ENCODE results near the gene FBXW7.

FBXW7 gene

DNA sequence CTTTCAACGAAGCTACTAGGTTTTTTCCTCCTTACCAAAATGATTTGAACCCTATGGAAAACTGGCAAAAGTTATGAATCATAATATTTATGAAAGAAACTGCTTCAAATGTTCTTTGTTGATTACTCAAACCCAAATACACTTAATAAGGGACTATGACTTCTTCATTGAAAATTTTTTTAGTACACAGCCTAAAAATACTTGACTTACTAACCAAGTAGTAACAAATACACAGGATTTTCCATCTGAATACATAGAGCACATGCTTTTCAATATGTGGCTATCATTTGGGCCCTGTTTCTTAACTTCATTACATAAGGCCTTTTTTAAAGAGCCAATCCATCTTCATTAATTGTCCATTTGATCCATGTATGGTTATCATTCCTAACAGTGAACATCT is 171.5 kb downstream of the FBXW7 start:
- no peak for DNase-seq

DNA sequence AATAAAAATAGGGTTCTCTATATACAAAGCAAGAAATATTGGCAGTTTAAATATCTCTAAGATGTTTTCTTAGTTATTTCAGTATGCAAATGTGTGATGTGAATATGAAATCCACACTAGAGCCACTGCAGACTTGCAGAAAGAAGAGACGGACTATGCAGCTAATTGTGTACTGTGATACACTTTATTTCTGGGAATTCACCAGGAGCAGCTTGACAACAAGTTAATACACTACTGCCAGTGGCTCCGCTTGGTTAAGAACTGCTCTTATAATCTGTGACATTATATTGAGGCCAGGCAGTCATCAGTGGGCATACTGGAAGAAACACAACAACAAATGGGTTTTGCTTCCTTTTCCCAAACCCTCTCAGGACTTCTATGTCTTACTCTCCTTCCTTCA is 172.0 kb downstream of the FBXW7 start:
- no peak for DNase-seq

DNA sequence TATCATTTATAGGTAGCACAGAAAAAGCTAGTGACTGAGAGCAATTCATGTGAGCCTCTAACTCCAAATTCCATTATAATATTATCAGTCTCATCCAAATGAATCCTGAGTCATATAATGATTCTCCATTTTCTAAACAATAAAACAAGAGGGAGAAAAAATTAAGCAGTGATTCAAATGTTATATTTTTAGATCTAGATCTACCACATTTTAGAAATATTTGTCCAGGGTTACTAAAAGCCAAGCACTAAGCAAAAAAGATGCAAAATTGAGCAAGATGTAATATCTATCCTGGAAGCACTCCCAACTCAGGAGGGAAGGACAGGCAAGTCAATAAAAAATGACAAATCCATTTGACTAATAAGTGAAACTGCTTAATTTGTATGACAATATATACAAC is 172.8 kb downstream of the FBXW7 start:
- peak; percentile 75 for DNase-seq

DNA sequence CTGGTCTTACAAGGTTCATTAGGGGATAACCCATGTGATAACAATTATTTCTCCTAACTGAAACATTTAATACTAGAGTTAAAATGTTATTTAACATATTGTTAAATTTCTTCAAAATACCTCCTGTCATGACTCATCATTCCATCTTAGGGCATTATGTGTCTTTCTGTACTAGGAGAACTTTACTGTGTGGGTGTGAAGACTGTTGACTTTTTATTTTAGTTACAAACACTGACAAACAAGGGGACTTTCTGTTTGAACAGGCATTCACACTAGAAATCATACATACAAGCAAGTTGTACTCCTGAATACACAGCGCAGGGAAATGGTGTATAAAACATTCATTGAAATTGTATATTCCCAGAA is 175.9 kb downstream of the FBXW7 start:
- peak; percentile 20 for DNase-seq

DNA sequence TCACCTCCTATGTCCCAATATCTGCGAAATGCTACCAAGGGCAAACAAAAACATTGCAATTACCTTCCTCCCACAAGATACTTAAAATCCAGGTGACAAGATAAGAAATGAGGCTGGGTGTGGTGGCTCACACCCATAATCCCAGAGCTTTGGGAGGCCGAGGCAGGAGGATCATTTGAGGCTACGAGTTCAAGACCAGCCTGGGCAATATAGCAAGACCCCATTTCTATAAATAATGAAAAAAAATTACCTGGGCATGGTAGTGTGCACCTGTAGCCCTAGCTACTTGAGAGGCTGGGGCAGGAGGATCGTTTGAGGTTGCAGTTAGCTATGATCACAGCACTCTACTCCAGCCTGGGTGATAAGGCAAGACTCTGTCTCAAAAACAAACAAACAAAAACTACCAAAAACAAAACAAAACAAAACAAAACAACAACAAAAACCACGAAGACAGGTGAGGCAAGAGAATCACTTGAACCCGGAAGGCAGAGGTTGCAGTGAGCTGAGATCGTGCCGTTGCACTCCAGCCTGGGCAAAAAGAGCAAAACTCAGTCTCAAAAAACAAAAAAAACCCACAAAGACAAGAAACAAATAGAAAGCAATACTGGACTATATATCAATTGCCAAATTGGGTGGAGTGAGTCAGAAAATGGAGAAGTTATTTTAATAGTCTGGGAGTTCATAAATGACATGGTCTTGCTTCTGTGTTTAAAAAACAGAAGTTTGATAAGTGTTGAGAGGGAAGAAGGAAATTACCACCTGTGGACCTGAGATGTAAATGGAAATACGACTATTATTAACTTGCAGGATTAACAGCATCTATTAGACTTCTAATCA is 176.5 kb downstream of the FBXW7 start:
- DNase-seq: no peak

DNA sequence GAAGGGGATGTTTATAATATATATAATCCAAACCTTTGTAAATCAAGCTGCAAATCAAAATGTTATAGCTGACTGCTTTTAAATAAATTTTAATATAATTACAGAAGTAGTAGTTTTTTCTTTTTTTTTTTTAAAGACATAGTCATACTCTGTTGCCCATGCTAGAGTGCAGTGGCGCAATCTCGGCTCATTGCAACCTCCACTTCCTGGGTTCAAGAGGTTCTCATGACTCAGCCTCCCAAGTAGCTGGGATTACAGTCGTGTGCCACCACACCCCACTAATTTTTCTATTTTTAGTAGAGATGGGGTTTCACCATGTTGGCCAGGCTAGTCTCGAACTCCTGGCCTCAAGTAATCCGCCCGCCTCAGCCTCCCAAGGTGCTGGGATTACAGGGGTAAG is 178.7 kb downstream of the FBXW7 start:
- DNase-seq: peak; percentile 54

DNA sequence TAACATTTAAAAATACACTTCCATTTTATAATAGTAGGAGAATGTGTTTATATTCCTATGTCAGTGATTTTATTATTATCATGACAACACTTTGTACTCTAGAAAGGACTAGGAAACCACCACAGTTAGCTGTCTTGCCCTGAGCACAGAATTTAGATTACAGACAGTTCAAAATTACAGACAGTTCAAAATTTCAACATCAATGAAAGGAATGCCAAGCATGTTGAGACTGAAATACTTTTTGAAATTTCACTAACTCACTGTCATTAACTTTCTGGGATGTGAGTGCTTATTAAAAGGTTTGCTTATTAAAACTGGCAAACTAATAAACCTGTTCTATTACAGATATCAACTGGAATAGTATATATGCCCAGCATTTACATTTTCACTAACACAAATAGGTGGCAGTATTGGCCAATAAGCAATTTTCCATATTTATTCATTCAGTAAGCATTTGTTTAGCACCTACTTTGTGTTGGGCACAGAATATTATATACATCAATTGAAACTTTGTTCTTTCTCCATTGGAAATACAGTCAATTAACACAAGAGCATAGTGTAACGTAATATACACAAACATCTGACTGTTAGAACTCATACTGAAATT is 179.4 kb downstream of the FBXW7 start:
- peak; percentile 48 for DNase-seq

DNA sequence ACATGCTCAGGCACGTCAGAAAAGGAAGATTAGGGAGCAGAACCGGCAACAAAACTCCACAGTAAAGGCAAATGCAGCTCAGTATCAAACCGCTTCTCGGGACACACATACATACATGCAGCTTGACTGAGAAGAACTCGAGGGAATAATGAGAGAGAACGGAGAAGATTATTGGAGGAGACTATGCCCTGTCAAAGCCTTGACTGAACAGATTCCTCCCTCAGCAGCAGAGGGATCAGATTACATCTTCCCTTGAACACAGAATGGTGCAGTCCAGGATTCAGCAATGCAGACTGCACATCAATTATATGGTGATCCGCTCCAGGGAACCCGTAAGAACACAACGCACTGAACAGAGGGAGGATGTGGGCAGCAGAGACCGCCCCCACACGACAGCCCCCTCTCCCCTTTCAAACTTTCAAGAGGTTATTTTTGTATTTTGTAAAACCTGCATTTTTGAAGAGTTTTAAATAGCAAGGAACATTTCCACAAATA is 183.2 kb downstream of the FBXW7 start:
- peak; percentile 97 for DNase-seq

DNA sequence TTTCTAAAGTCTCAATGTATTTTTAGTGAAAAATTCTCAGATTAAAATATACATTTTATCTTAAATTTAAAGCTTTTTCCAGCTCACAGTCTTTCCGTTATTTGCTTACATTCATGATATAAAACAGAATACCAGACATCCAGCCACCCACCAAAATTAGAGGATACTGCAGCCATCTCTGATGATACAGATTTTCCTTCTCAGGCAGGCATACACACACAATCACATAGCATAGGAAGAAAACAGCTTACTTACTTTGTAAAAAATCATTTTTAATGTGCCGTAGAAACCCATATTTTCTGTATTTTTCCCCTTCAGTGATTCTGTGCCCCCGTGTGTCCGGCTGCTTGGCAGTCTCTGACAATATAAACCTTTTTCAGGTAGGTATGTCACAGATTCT is 183.7 kb downstream of the FBXW7 start:
- DNase-seq: no peak

DNA sequence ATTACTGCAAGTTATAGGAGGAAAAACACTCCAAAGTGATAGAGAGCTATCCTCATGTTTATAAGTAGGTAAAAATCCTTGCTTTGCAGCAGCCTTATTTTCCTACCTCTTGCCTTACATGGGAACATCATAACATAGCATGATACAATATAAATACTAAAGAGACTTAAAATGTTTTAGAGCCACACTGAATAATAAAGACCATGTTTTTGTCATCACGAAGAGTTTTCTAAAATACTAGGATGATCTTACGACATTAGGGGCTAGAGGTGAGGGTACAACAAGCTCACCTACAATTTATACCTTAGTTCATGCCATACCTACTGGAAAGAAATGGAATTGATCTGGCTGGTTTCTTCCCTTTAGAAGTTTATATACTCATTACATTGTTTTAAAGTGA is 184.8 kb downstream of the FBXW7 start:
- DNase-seq: no peak

DNA sequence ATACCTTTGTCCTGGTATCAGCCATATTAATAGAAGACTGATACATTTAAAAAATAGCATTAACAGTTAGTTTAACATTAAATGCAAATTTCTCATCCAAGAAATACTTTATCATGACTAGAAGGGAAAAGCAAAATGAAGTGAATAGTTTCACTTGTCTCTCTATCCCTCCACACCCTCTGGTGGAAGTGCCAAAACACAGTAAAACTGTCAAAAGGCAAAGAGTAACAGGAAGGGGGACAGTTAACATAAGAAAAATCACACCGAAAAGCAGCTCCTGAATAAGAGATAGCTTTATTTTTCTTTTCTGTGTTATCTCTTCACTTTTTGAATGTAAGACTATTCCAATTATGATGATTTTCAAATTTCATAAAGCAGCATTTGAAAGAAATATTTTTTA is 187.2 kb downstream of the FBXW7 start:
- no peak for DNase-seq

DNA sequence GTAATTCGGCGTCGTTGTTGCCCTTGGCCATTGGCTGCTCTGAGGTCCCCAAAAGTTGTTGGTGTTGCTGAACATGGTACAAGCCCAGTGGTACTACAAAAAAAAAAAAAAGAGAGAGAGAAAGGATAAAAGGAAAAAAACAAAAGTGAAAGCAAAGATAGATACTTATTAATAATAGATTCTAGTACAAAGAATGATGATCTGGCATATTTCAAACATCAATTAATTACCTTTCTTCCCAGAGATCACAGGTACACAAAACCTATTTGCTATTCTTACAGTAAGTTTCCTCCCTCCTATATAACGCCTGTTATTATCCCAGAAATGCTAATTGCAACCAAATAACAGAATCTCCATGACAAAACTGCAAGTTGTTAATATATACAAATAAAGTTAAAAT is 188.9 kb downstream of the FBXW7 start:
- no peak for DNase-seq

DNA sequence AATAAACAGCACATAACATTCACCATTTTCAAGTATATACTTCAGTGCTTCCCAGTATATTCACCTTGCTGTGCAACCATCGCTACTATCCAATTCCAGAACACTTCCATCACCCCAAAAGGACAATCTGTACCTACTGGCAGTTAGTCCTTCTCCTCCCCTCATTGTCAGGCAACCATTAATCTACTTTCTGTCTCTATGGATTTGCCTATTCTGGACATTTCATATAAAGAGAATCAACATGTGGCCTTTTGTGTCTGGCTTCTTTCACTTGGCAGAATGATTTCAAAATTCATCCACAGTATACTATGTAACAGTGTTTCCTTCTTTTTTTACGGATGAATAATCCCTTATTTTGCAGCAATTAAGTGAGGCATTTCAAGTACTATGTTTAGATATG is 189.4 kb downstream of the FBXW7 start:
- no peak for DNase-seq

DNA sequence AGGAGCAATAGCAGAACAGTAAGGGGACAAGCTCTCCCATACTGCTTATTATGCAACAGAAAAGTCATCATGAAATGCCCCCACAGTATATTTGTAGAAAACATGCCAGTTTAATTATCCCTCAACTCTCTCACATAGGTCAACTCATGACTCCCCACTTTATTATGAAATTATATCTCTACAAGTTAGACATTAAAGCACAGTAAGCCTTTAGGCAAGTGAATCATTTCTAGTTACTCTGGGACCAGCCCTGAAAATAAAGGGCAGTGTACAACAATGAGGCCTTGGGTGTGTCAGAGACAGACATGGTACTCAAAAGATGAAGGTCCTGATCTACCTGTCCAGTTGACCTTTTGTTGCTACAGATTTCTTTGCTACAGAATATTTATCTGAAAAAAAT is 191.9 kb downstream of the FBXW7 start:
- no peak for DNase-seq

DNA sequence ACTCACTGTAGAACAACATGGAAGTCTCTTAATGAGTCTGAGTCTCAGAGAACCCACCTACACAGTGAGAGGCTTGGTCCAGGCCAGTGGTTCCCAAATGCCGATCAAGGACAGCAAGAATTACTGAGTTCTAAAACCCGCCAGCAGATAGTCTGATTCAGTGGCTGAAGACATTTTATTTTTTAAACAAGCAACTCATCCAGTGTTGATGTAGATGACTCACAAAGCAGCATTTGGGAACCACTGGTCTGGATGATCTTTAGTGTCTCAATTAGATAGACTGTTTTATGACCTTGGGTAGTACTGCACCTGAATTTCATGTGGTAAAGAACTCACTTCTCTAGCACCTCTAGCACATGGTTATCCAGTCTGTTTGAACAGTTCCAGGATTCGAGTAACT is 193.6 kb downstream of the FBXW7 start:
- DNase-seq: peak; percentile 40

DNA sequence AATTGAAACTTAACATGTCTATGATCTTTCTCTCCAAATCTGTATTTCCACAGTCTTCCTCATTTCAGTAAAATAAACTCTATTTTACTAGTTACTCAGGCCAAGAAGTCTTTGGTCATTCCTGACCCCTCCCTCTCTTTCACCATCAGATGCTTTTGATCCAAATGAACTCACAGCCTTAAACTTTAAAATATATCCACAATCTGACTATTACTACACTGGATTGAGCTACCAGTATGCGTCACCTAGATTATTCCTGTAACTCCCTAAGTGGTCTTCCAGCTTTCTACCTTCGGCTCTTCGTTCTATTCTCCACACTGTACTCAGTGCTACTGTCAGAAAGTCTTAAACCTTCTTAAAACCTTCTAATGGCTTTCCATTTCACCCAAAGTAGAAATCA is 195.1 kb downstream of the FBXW7 start:
- DNase-seq: no peak

DNA sequence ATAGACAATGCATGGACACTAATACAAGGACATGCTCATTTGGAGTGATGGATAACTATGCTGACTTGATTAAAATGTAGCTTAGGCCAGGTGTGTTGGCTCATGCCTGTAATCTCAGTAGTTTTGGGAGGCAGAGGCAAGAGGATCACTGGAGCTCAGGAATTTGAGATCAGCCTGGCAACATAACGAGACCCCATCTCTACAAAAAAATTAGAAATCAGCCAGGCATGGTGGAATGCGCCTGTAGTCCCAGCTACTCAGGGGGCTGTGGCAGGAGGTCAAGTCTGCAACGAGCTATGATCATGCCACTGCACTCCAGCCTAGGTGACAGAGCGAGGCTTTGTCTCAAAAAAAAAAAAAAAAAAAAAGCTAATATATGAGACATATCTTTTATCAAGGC is 196.3 kb downstream of the FBXW7 start:
- DNase-seq: no peak

DNA sequence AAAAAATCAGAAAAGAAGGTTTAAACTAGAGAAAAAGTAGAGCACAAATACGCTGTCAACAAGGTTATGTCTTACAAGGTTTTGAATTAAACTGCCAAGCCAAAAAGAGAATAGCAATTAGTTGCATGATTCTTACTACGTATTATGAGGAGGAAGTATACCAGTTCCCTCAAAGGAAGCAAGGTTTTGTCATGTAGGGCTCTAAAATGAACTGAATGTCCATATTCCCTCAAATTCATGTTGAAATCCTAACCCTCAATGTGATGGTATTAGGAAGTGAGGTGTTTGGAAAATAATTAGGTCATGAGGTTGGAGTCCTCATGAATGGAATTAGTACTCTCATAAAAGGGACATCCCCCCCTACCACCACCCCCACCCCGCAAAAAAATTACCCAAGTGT is 201.0 kb downstream of the FBXW7 start:
- no peak for DNase-seq

DNA sequence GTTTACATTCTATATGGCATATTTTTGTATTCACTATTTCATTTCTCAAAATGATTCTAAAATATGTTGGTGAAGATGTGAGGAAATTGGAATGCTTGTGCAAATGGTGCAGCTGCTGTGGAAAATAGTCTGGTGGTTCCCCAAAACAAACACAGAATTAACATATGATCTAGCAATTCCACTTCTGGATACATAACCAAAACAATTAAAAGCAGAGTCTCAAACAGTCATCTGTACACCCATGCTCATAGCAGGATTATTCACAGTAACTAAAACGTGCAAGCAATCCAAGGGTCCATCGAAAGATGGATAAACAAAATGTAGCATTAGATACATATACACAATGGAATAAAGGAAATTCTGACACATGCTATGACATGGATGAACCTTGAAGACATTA is 204.8 kb downstream of the FBXW7 start:
- DNase-seq: no peak

DNA sequence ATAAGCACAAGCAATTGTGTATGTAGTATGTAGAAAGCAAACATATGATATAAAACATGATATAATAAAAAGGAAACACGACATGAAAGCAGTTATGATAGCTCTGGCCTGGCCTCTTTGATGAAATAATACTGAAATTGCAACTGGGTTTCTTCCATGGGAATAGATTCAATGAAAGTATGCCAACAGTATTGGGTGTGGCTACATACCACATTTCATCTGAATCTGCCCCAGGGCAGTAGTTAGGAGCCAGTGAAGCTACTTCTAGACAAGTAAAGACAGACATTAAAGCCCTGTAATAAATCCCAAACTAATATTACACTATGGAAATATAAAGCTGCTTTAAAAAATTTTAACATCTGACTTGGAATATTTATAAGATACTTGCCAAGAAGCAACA is 207.3 kb downstream of the FBXW7 start:
- DNase-seq: no peak

DNA sequence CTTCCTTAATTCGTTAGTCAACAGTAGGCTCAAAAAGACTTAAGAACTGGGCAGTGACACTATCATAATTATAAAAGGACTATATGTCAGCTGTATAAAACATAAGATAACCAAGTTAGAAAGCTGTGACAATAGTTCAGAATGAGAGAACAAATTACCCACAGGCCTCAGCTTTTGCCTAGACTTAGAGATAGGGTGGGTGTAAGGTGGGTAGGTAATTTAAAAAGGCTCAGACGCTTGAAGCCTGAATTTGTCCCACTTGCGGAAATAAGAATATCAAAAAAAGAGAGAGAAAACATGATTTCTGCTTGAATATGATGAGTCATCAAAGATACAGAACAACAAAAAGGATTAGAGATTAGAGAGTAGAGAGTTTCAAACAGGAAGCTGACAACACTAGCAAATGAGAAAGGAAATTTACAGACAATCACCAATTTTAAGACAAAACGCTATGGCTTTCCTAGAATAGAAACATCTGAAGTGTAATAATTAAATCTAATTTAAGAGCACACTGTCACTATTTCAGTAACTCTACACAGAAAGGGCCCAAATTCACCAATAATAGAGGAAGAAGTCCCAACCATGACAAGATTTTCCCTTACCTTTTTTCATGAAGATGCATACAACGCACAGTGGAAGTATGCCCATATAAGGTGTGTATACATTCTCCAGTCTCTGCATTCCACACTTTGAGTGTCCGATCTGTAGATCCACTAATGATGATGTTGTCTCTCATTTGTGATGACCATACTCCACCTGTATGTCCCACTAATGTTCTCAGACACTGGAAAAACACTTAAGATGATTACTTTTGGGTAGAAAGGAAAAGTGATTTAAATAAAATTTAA is 208.1 kb downstream of the FBXW7 start:
- DNase-seq: no peak

DNA sequence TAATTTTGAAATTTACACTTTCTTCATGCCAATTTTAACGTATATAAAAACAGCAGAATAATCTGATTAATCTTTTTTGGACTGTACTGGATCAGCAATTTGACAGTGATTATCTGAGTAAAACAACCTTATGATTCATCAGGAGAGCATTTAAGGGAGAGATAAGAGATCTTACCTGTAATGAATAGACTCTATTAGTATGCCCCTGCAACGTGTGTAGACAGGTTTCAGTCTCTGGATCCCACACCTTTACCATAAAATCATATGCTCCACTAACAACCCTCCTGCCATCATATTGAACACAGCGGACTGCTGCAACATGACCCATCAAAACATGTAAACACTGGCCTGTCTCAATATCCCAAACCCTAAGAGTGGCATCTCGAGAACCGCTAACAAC is 210.1 kb downstream of the FBXW7 start:
- no peak for DNase-seq

DNA sequence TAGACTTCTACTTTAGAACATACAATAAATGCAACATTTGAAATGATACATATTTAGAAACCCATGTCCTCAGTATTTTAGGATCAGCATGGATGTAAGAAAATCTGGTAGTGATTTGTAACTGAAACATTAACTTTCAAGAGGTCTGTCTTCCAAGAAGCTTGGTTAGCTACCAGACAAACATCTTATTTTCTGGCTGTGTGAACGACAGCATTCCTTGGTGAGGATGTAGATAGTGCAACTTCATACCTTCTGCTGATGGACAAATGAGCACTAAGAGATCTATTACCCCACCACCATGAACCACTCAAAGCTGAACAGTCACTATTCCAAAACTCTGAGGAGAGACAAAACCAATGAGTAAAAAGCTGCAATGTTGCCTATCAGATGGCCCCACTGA is 212.7 kb downstream of the FBXW7 start:
- DNase-seq: no peak

DNA sequence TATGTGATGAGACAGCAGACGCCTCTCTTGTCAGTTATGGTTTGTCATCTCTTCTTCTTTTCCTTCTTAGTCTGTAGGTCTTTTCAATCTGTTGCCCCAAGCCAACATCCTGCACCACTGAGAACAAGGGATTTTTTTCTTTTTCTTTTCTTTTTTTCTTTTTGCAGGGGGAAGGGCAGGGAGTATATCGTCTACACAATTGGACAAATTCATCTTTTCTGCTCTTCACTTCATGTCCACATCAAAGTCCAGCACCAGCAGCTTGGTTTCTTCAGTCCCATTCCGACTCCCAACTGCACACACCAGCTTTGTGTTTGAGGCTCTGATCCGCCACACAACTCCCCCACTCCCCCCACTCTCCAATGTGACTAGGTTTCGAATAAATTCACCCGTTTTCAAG is 213.2 kb downstream of the FBXW7 start:
- DNase-seq: no peak
